Panc1 (cell line): ENCODE results near the gene ADIPOR2. TPM values are rescaled to one million over a fixed set of nuclear protein-coding genes. Genes with fewer than 3 reads are reported as not detected.

Experiments used
- ATAC-seq: fragments of 200-7000 bp; cut with Tn5 transposase; 2 replicates; pipeline ENCODE4 v1.9.1; 2020; ENCODE audit warnings: mild to moderate bottlenecking, moderate library complexity
- BruUV-seq: library from RNA; stranded (reverse); fragments of 400-500 nt; replicated peaks from 2 replicates; lab custom pipeline; 2021; lab: Mats Ljungman, UMichigan
- CTCF ChIA-PET: fragments of 300-600 bp; sonication (Branson Sonifier 250); formaldehyde crosslinking; loops from one replicate; lab custom pipeline; 2022; ENCODE audit warnings: antibody characterized with exemption; lab: Charles Lee
- POLR2A ChIA-PET: fragments of 300-600 bp; sonication (Branson Sonifier 250); formaldehyde crosslinking; loops from one replicate; lab custom pipeline; 2022; ENCODE audit warnings: antibody characterized with exemption; lab: Charles Lee
- DNase-seq: peaks from one replicate; pipeline ENCODE4 v3.0.0-alpha.2; 2010; ENCODE audit warnings: low read depth, low spot score
- H3K27ac ChIP-seq: 2 replicates; pipeline ENCODE4 v1.5.1; 2011; ENCODE audit warnings: mild to moderate bottlenecking, low read length, inconsistent platforms
- H3K27me3 ChIP-seq: fragments of 200-500 bp; sonication (Bioruptor generic); 2 replicates; pipeline ENCODE4 v1.6.0; 2014; ENCODE audit warnings: low read length, inconsistent platforms; ENCODE audit not compliant: control insufficient read depth, insufficient read depth
- H3K36me3 ChIP-seq: fragments of 200-500 bp; sonication (Bioruptor generic); 2 replicates; pipeline ENCODE4 v1.5.1; 2014; ENCODE audit warnings: inconsistent platforms, mild to moderate bottlenecking, low read length, moderate library complexity; ENCODE audit not compliant: control insufficient read depth, insufficient read depth
- H3K4me1 ChIP-seq: 2 replicates; pipeline ENCODE4 v1.5.1; 2011; ENCODE audit warnings: inconsistent platforms, mild to moderate bottlenecking, low read length, moderate library complexity; ENCODE audit not compliant: control insufficient read depth, insufficient read depth
- H3K4me3 ChIP-seq, 2 experiments: 2 replicates each; pipeline ENCODE4 v1.5.1; 2011 to 2012; ENCODE audit warnings: low read depth in 2 of 2, low read length in 2 of 2, mild to moderate bottlenecking in 2 of 2, inconsistent platforms in 1 of 2, moderate library complexity in 1 of 2
- H3K9me3 ChIP-seq: fragments of 200-500 bp; sonication (Bioruptor generic); 2 replicates; pipeline ENCODE4 v1.5.1; 2014; ENCODE audit warnings: low read depth, mild to moderate bottlenecking, inconsistent platforms, low read length, moderate library complexity; ENCODE audit not compliant: control insufficient read depth, insufficient read depth
- CTCF ChIP-seq: fragments of 450-650 bp; IDR thresholded peaks from 2 replicates; pipeline ENCODE4 v1.5.1; 2017; ENCODE audit warnings: mild to moderate bottlenecking
- POLR2AphosphoS5 ChIP-seq: IDR thresholded peaks from 2 replicates; pipeline ENCODE4 v1.6.1; 2012; ENCODE audit warnings: mild to moderate bottlenecking, low read depth, low read length, moderate library complexity
- REST ChIP-seq, 2 experiments: IDR thresholded peaks; 2 replicates each; pipeline ENCODE4 v1.6.1; 2011 to 2012; ENCODE audit warnings: low read depth in 2 of 2, control low read depth in 1 of 2, low read length in 1 of 2, mild to moderate bottlenecking in 1 of 2, moderate library complexity in 1 of 2; ENCODE audit not compliant: insufficient read depth in 1 of 2
- SIN3A ChIP-seq: IDR thresholded peaks from 2 replicates; pipeline ENCODE4 v1.6.1; 2012; ENCODE audit warnings: low read depth, mild to moderate bottlenecking, low read length, moderate library complexity, borderline replicate concordance; ENCODE audit not compliant: insufficient read depth
- TCF7L2 ChIP-seq: IDR thresholded peaks from 2 replicates; pipeline ENCODE4 v1.6.1; 2011; ENCODE audit warnings: mild to moderate bottlenecking, low read depth, low read length, inconsistent platforms
- in situ Hi-C: cut with HindIII; loops from 2 replicates; pipeline ENCODE4 v1.10.0; 2016; ENCODE audit warnings: low sequenced_read_pairs, low pct_unique_long_range_greater_than_20kb
- intact Hi-C: fragments of 100-400 bp; cut with micrococcal nuclease; formaldehyde crosslinking; loops from one replicate; pipeline ENCODE4 v1.10.0; 2022; ENCODE audit not compliant: unreplicated experiment
- total RNA-seq: library from RNA; stranded (reverse); gene quantifications from one replicate; pipeline ENCODE4 v1.2.1, GENCODE V29; 2021; ENCODE audit not compliant: unreplicated experiment

Gene ADIPOR2
- total RNA-seq, 1 experiment from 2014 or later: 76.0 TPM

- TF ChIP-seq REST (IDR thresholded peaks at IDR 0.05; ENCODE audit: insufficient read depth in 1 of 2, low read depth in 2 of 2, low read length in 1 of 2): no peak
- TF ChIP-seq POLR2AphosphoS5: no peak
- TF ChIP-seq CTCF: no peak
- no peak for TF ChIP-seq SIN3A
- TF ChIP-seq TCF7L2: no peak
- H3K4me1 ChIP-seq: peaks cover 4% of the 10 kb centered on the region; the same call in 1 of the 2 replicates
- no peak overlapping the region for H3K27ac ChIP-seq
- H3K27me3 ChIP-seq: no peaks in the 10 kb centered on the region
- in situ Hi-C loops (no loop called here), intact Hi-C loops (no loop called here)
- no peaks in the 10 kb centered on the region for H3K36me3 ChIP-seq
- ATAC-seq (no peak), DNase-seq (no peak)
- POLR2A ChIA-PET: no interaction called here
- H3K4me3 ChIP-seq: no peak overlapping the region
- CTCF ChIA-PET: no interaction called here
- H3K9me3 ChIP-seq: no peaks in the 10 kb centered on the region
- BruUV-seq: no TSS peak
Observed at GRCh38 chr12:1834186-1834925, 143.5 kb downstream of the ADIPOR2 start.

GRCh38 chr12:1835211-1836131 lies 144.6 kb downstream of the ADIPOR2 start:
- no peak overlapping the region for H3K4me3 ChIP-seq
- ATAC-seq (no peak), DNase-seq (no peak)
- ChIA-PET POLR2A (no interaction called here), CTCF (interaction anchor here (0.6 to 1.2 kb wide), 2 partner anchors 15 to 104 kb away, joined by 3 to 4 read pairs; no protein-coding TSS in a partner anchor)
- H3K9me3 ChIP-seq: no peaks in the 10 kb centered on the region
- intact Hi-C loops (no loop called here), in situ Hi-C loops (no loop called here)
- no peaks in the 10 kb centered on the region for H3K27me3 ChIP-seq
- BruUV-seq: no TSS peak
- H3K36me3 ChIP-seq: no peaks in the 10 kb centered on the region
- H3K4me1 ChIP-seq: peaks cover 4% of the 10 kb centered on the region; the same call in 1 of the 2 replicates
- TF ChIP-seq TCF7L2 (no peak), CTCF (no peak), SIN3A (no peak), REST (IDR thresholded peaks at IDR 0.05; ENCODE audit: insufficient read depth in 1 of 2, low read depth in 2 of 2, low read length in 1 of 2) (no peak), POLR2AphosphoS5 (no peak)
- no peak overlapping the region for H3K27ac ChIP-seq
